GM12873 (cell line): ENCODE measurements around the gene ABHD10.

ENCODE experiments used
- TF ChIP-seq, protein P1 (sequence below): IDR thresholded peaks from 2 replicates; pipeline ENCODE4 v1.5.1; 2012; ENCODE audit warnings: low read depth, mild to moderate bottlenecking, moderate library complexity, low read length, control low read depth; ENCODE audit not compliant: insufficient read depth; ENCODE audit errors: missing control alignments

The ABHD10 gene

GRCh38 chr3:111978583-111979433 lies at the start of gene ABHD10:
ABHD10 (plus strand) TSS chr3:111979026; CDS start chr3:111979062, 36 bp downstream.
- TF ChIP-seq, protein P1, sequence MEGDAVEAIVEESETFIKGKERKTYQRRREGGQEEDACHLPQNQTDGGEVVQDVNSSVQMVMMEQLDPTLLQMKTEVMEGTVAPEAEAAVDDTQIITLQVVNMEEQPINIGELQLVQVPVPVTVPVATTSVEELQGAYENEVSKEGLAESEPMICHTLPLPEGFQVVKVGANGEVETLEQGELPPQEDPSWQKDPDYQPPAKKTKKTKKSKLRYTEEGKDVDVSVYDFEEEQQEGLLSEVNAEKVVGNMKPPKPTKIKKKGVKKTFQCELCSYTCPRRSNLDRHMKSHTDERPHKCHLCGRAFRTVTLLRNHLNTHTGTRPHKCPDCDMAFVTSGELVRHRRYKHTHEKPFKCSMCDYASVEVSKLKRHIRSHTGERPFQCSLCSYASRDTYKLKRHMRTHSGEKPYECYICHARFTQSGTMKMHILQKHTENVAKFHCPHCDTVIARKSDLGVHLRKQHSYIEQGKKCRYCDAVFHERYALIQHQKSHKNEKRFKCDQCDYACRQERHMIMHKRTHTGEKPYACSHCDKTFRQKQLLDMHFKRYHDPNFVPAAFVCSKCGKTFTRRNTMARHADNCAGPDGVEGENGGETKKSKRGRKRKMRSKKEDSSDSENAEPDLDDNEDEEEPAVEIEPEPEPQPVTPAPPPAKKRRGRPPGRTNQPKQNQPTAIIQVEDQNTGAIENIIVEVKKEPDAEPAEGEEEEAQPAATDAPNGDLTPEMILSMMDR = no peak

DNA sequence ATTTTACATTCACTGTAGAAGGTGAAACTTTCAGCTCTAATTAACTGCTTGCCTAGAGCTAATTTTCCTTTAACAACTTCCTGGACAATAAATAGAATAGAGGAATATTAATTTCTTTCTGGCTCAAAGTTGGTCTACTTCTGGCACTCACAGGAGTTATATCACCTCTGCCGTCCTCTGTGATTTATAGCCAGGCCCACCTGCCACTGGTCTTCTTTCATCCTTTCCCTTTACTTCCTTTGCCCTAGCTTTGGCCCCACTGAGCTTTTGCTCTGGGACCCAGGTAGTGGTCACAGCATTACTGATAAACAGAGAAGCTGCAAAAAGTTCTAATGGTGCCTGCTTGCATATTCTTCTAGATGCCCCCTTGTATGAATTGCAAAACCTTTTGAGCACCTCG lies 49.3 kb upstream of the ABHD10 start:
- TF ChIP-seq, protein P1 = no peak

GRCh38 chr3:111932946-111933345 lies 45.9 kb upstream of the ABHD10 start:
- TF ChIP-seq, protein P1 = no peak

GRCh38 chr3:111936191-111936841 lies 42.5 kb upstream of the ABHD10 start:
- TF ChIP-seq, protein P1 = no peak

GRCh38 chr3:111936967-111937366 lies 41.9 kb upstream of the ABHD10 start:
- TF ChIP-seq, protein P1 = no peak

- TF ChIP-seq, protein P1 = no peak
These were observed 41.0 kb upstream of the ABHD10 start for GRCh38 chr3:111937871-111938270.

- TF ChIP-seq, protein P1 = no peak
These were observed 39.0 kb upstream of the ABHD10 start for GRCh38 chr3:111939873-111940272.
